ENCODE measurements around the gene LRRC56.
"Not testable (repeated sequence)": the region's sequence is repeated elsewhere in the genome, so short reads cannot be mapped to it uniquely, and the experiment has no call there.

Gene LRRC56

DNA sequence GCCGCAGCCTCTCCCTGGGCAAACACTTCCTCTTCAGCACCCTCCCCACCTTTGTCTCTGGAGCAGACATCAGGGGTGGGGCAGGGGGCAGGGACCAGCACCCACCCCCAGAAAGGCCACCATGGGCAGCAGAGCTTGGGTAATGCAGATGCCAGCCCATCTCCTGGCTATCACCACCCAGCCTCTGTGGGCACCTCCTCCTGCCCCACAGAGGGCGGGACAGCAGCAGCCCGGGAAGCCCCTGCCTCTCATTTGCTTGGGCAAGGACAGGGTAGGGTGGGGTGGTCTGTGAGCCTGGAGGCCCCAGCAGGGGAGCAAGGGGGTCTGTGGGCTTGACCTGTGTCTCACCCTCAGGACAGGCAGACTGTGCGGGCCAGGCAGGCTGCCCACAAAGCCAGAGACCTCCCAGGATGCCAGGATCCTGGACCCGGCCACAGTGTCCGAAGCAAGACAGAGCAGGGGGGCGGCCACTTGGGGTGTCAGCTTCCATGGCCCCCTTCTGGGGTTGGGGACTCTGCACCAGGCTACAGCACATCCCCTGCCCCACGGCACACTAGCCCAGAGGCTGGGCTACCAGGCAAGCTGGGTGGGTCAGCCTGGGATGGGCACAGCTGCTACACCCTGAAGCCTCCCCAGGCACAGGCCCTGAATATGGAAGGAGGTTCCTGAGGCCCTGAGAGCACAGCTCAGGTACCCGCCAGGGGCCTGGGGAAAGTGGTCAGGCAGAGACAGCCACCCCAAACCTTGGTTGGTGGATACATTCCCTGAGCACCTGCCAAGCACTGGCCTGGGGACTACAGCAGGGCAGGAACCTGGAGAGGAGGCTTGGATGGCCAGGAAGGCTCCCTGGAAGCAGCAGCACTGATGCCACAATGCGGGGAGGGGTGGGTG lies 34.8 kb upstream of the LRRC56 start:
- DNase-seq = no peak

DNA sequence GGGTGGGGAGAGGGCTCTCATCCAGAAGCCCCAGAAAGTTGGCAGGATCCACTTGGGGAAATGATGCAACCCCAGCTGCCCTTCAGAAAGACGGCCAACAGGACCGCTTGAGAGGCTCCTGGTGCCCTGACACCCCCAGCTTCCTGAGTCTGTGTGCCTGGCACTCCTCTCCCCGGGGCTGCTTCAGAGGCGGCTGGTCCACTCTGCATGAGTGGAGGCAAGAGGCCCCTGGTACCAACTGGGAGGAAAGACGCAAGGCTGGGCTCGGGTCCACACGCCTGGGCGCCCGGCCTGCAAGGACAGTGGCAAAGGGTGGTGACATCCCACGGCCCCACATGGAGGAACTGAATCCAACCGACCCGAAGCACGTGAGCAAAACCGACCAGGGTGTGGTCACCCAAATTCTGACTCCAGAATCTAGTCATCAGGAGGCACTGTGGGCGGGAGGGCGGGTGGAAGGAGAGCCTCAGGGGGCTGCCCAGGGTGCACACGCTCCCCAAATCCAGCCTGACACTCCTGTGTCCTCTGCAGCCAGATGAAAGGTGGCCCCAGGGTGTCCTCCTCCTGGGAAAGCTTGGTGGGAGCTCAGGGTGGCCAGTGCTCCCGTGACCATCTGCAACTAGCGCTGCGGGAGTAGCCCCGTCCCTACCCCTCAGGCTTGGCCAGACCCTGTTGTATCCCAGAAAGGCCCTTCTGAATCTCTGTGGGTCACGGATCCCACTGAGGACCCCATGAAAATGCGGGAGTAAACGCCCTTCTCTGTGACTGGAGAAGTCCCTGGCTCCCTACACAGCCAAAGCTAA lies 33.9 kb upstream of the LRRC56 start:
- DNase-seq = peak; percentile 36 to 54

DNA sequence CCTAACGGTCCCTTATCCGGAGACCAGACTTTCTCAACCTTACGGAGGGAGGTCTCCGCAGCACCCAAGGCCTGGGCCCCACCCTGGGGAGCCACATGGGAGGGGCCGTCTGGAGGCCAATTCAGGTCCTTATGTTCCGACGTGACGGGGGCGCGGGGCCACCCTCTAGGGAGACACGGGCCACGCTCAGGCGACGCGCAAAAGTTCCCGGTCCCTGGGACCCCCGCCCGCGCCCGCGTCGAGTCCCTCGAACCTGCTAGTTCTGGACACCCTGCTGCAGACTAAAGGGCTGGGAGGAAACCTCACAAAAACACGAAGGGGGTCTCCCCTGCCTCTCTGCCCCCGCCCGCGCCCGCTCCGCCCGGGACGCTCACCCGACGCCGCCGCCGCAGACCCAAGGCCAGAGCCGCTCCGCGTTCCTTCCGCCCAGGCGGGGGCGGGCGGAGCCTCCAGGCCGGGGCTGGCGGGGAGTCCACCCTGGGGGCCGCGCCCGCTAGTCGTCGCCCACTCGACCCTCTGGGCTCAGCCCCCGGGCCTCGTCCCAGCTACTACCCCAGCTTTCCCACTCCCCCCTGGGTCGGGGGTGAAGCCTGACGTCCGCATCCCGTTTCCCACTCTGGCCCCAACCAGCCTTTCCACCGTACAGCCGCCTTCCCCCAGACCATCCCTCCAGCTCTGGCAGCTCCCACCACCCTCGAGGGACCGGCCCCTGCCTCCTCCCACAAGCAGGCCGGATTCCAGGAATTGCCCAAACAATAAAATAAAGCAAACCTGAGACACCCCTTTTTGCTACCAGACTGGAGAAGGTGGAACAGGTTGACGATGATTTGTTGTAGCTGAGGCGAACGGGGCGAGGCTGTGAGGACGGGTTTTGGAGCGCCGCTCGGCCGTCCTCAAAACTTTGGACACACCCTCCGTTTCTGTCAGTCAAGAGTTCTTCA lies 33.0 kb upstream of the LRRC56 start:
- DNase-seq = peak; percentile 65 to 69

GRCh38 chr11:504994-505344 lies 32.4 kb upstream of the LRRC56 start:
- no peak for DNase-seq

- peak; percentile 92 to 96 for DNase-seq
These were observed 30.9 kb upstream of the LRRC56 start for GRCh38 chr11:506238-506994.

- peak; percentile 92 to 94 for DNase-seq
These were observed 30.2 kb upstream of the LRRC56 start, which contains the start of gene RNH1 for GRCh38 chr11:506995-507726. RNH1 (minus strand) TSS chr11:507242; CDS start chr11:502162, 5,080 bp downstream.

DNA sequence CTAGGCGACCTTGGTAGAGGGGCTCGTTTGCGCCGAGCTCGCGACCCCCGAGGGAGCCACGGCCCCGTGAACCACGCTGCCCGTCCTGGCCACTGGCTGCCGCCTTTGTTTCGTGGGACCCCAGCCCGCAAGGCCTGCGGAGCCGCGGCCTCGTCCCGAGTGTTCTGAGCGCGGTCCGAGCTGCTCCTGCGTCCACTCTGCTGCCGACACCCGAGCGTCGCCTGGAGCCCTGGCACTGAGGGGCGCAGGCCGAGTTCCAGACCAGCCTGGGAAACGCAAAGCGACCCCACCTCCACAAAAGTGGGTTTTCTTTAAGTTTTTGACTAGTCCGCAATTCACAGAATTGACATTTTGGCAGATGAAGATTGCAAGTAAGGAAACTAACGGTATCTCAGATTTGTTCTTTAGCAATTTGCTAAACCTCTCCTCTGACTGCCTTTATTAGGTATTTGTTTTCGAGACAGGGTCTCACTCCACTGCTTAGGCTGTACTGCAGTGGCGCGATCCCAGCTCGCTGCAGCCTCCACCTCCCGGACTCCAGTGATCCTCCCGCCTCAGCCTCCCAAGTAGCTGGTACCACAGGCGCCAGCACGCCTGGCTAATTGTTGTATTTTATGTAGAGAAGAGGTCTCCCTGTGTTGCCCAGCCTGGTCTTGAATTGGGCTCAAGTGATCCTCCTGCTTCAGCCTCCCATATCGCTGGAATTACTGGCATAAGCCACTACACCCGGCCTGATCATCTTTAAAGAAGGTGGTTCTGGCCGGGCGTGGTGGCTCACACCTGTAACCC lies 29.4 kb upstream of the LRRC56 start:
- no peak for DNase-seq

DNA sequence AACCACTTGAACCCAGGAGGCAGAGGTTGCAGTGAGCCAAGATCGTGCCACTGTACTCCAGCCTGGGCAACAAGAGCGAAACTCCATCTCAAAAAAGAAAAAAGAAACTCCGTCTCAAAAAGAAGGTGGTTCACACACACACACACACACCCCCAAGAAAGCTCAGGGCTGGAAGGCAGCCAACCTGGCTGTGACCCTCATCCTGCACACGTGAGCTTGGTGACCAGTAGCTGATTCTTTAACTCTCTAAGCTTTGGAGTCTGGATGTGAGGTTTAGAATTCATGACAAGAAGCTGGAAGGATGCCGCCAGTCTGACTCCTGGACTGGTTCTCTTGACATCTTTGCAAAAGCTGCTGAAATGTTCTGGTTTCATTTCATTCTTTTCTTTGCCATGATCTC lies 28.4 kb upstream of the LRRC56 start:
- no peak for DNase-seq

DNA sequence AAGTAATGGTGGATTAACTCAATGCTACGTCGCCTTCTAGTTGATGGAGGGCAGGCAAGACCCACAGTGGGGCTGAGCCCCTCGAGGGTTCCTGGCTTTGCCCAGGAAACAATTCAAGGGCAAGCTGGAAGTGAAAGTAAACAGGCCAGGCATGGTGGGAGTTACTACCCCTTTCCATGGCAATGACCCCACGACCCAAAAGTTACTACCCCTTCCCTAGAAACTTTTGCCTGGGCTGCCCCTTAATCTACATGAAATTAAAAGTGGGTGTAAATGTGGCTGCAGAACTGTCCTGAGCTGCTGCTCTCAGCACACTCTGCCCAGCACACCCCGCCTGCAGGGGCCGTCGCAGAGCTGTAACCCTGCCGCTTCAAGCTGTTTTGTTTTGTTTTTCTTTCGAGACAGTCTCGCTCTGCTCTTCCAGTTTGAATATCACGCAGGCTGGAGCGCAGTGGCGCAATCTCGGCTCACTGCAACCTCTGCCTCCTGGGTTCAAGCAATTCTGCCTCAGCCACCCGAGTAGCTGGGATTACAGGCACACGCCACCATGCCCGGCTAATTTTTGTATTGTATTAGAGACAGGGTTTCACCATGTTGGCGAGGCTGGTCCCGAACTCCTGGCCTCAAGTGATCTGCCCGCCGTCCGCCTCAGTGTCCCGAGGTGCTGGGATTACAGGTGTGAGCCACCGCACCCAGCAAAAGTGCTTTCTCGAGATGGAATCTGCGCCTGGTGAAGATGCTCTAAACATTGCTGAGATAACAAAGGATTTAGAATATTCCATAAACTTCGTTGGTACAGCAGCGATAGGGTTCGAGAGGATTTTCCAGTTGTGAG lies 24.3 kb upstream of the LRRC56 start:
- no peak for DNase-seq

GRCh38 chr11:514606-515005 lies 22.7 kb upstream of the LRRC56 start:
- no peak for DNase-seq

- DNase-seq = no peak
These were observed 22.2 kb upstream of the LRRC56 start for GRCh38 chr11:515131-515530.

GRCh38 chr11:516400-516799 lies 20.9 kb upstream of the LRRC56 start:
- no peak for DNase-seq

- not testable (repeated sequence) for DNase-seq
These were observed 20.2 kb upstream of the LRRC56 start for GRCh38 chr11:516918-517685.

- no peak for DNase-seq
These were observed 18.7 kb upstream of the LRRC56 start for GRCh38 chr11:518463-519202.

GRCh38 chr11:520428-521176 lies 16.7 kb upstream of the LRRC56 start:
- no peak for DNase-seq

- no peak for DNase-seq
These were observed 16.1 kb upstream of the LRRC56 start for GRCh38 chr11:521177-521688.

- no peak for DNase-seq
These were observed 11.1 kb upstream of the LRRC56 start for GRCh38 chr11:526192-526591.

All from Kasumi-1 (cell line).